Liver (tissue), 9 donors: ENCODE results near the gene PRDM5. TPM values are rescaled to one million over a fixed set of nuclear protein-coding genes. Genes with fewer than 3 reads are reported as not detected.

Experiments used
- DNase-seq: peaks from one replicate; pipeline ENCODE4 v3.0.0-alpha.2; 2017; ENCODE audit warnings: low spot score
- H3K27ac ChIP-seq, 2 donors: one replicate each; pipeline ENCODE4 v1.7.0; 2013; ENCODE audit warnings: inconsistent platforms in 2 of 2, low read length in 2 of 2, control low read depth in 1 of 2, low read depth in 1 of 2, mild to moderate bottlenecking in 1 of 2
- H3K27me3 ChIP-seq, 4 donors: one replicate each; pipeline versions ENCODE4 v1.6.1 to v1.7.0; 2013; ENCODE audit warnings: low read length in 3 of 4, inconsistent platforms in 1 of 4, mild to moderate bottlenecking in 1 of 4, moderate library complexity in 1 of 4; ENCODE audit not compliant: control insufficient read depth in 4 of 4, insufficient read depth in 4 of 4
- H3K36me3 ChIP-seq, 4 donors: one replicate each; pipeline versions ENCODE4 v1.6.1 to v1.7.0; 2013; ENCODE audit warnings: low read length in 3 of 4, mild to moderate bottlenecking in 3 of 4, low read depth in 1 of 4, moderate library complexity in 1 of 4; ENCODE audit not compliant: control insufficient read depth in 4 of 4, insufficient read depth in 3 of 4
- H3K4me1 ChIP-seq, 4 donors: one replicate each; pipeline versions ENCODE4 v1.6.1 to v1.7.0; 2013; ENCODE audit warnings: low read length in 3 of 4, mild to moderate bottlenecking in 3 of 4, moderate library complexity in 1 of 4; ENCODE audit not compliant: control insufficient read depth in 4 of 4, insufficient read depth in 4 of 4
- H3K4me3 ChIP-seq, 3 donors: one replicate each; pipeline versions ENCODE4 v1.6.1 to v1.7.0; 2013; ENCODE audit warnings: low read length in 3 of 3, control low read depth in 1 of 3, low read depth in 1 of 3, mild to moderate bottlenecking in 1 of 3
- H3K9ac ChIP-seq, 2 donors: one replicate each; pipeline ENCODE4 v1.7.0; 2013; ENCODE audit warnings: low read length in 2 of 2, mild to moderate bottlenecking in 2 of 2, moderate library complexity in 2 of 2, control low read depth in 1 of 2, low read depth in 1 of 2
- H3K9me3 ChIP-seq, 4 donors: one replicate each; pipeline versions ENCODE4 v1.6.1 to v1.7.0; 2013; ENCODE audit warnings: low read length in 3 of 4; ENCODE audit not compliant: control insufficient read depth in 4 of 4
- EGR1 ChIP-seq, 2 donors: IDR thresholded peaks; 2 replicates each; pipeline ENCODE4 v1.6.1; 2016 to 2018; ENCODE audit warnings: antibody characterized with exemption in 2 of 2, low read depth in 2 of 2
- FOXA1 ChIP-seq: IDR thresholded peaks from 2 replicates; pipeline ENCODE4 v1.6.1; 2016; ENCODE audit warnings: antibody characterized with exemption
- FOXA2 ChIP-seq: IDR thresholded peaks from 2 replicates; pipeline ENCODE4 v1.6.1; 2016; ENCODE audit warnings: antibody characterized with exemption
- HNF4A ChIP-seq, 2 donors: conservative IDR thresholded peaks; 2 replicates each; pipeline ENCODE4 v1.6.1; 2016; ENCODE audit warnings: antibody characterized with exemption in 2 of 2, mild to moderate bottlenecking in 2 of 2
- HNF4G ChIP-seq: IDR thresholded peaks from 2 replicates; pipeline ENCODE4 v1.6.1; 2016; ENCODE audit warnings: antibody characterized with exemption
- JUND ChIP-seq, 2 donors: IDR thresholded peaks; 2 replicates each; pipeline ENCODE4 v1.6.1; 2016; ENCODE audit warnings: antibody characterized with exemption in 2 of 2
- MAX ChIP-seq: IDR thresholded peaks from 2 replicates; pipeline ENCODE4 v1.6.1; 2016; ENCODE audit warnings: antibody characterized with exemption
- NR2F2 ChIP-seq: IDR thresholded peaks from 2 replicates; pipeline ENCODE4 v1.6.1; 2016; ENCODE audit warnings: antibody characterized with exemption
- REST ChIP-seq: IDR thresholded peaks from 2 replicates; pipeline ENCODE4 v1.6.1; 2016; ENCODE audit warnings: antibody characterized with exemption, mild to moderate bottlenecking
- RXRA ChIP-seq, 2 donors: IDR thresholded peaks; 2 replicates each; pipeline ENCODE4 v1.6.1; 2017 to 2018; ENCODE audit warnings: antibody characterized with exemption in 2 of 2, mild to moderate bottlenecking in 1 of 2
- TAF1 ChIP-seq: conservative IDR thresholded peaks from 2 replicates; pipeline ENCODE4 v1.6.1; 2016; ENCODE audit warnings: antibody characterized with exemption, mild to moderate bottlenecking
- YY1 ChIP-seq: IDR thresholded peaks from 2 replicates; pipeline ENCODE4 v1.6.1; 2016; ENCODE audit warnings: antibody characterized with exemption, mild to moderate bottlenecking
- polyA plus RNA-seq, 2 donors: library from polyadenylated mRNA; stranded (reverse) in 1 of 2; unstranded in 1 of 2; fragments of 200-250 nt in 1 of 2; fragments of >200 nt in 1 of 2; fragmentation: Nextera tagmentation in 1 of 2; extraction: Ambion mirVana in 1 of 2; gene quantifications; one replicate each; pipeline versions ENCODE4 v1.2.1 to v1.2.3, GENCODE V29; 2013 to 2015
- total RNA-seq, 2 donors: library from RNA; depleted of rRNA; stranded (reverse); fragments of >200 nt; gene quantifications; one replicate each; pipeline ENCODE4 v1.2.3, GENCODE V29; 2014
- TF ChIP-seq, protein P1 (sequence below): IDR thresholded peaks from 2 replicates; pipeline ENCODE4 v1.6.1; 2016; ENCODE audit warnings: antibody characterized with exemption
- TF ChIP-seq, protein P2 (sequence below): IDR thresholded peaks from 2 replicates; pipeline ENCODE4 v1.6.1; 2016; ENCODE audit warnings: antibody characterized with exemption
- TF ChIP-seq, protein P3 (sequence below): fragments of 150-350 bp; IDR thresholded peaks from 2 replicates; pipeline ENCODE4 v1.5.1; 2017; ENCODE audit warnings: improper control_type of control experiment, low read depth, low read length; ENCODE audit not compliant: missing input control
- donor health status: healthy.
- donor health status: healthy.
- donor health status: healthy.
- donor health status: healthy.
- donor health status: healthy.

PRDM5 gene
- total and polyA plus RNA-seq, 4 donors, result 0.17 to 4.0 (median 1.1) TPM

DNA sequence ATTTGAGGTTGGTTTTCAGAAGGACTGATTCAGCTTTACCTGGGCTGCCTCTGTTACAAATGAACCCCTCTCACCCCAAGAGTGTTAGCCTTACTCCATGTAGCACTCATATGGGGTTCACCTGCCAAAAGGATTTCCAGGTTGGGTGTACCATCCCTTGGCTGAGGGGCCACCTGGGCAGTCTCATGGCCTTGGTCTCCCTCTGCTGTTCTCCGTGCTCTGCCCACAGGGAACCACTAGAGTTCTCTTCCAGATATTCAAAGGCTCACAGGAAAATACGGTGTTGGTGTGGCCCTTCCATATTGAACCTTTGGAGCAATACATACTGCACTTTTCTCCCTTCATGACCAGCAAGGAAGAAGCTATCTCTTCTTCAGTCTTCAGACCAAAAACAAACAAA lies 18.0 kb upstream of the PRDM5 start (continued):
- TF ChIP-seq, protein P1, sequence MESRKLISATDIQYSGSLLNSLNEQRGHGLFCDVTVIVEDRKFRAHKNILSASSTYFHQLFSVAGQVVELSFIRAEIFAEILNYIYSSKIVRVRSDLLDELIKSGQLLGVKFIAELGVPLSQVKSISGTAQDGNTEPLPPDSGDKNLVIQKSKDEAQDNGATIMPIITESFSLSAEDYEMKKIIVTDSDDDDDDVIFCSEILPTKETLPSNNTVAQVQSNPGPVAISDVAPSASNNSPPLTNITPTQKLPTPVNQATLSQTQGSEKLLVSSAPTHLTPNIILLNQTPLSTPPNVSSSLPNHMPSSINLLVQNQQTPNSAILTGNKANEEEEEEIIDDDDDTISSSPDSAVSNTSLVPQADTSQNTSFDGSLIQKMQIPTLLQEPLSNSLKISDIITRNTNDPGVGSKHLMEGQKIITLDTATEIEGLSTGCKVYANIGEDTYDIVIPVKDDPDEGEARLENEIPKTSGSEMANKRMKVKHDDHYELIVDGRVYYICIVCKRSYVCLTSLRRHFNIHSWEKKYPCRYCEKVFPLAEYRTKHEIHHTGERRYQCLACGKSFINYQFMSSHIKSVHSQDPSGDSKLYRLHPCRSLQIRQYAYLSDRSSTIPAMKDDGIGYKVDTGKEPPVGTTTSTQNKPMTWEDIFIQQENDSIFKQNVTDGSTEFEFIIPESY, result no peak
- TF ChIP-seq, protein P2, sequence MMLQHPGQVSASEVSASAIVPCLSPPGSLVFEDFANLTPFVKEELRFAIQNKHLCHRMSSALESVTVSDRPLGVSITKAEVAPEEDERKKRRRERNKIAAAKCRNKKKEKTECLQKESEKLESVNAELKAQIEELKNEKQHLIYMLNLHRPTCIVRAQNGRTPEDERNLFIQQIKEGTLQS, result no peak
- no peak for TF ChIP-seq HNF4A (conservative IDR thresholded peaks at IDR 0.05)
- TF ChIP-seq FOXA2, result no peak
- TF ChIP-seq TAF1, result no peak

DNA sequence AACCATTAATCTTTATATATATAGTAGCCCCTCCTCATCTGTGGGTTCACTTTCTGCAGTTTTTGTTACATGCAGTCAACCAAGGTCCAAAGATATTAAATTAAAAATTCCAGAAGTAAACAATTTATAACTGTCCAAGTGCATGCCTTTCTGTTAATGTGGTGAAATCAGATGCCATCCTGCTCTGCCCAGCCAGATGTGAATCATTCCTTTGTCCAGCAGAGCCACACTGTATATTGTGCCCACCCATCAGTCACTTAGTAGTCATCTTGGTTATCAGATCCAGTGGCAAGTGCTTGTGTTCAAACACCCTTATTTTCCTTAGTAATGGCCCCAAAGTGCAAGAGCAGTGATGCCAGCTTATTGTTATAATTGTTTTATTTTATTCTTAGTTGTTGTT lies 17.2 kb upstream of the PRDM5 start:
- no peaks in the 10 kb centered on the region for H3K36me3 ChIP-seq
- no peak overlapping the region for H3K9ac ChIP-seq
- no peak overlapping the region for H3K27ac ChIP-seq
- H3K9me3 ChIP-seq, result peaks cover 0 to 4% (median 0%) of the 10 kb centered on the region in 4 donors
- no peak for TF ChIP-seq MAX
- no peak for TF ChIP-seq YY1
- no peak for TF ChIP-seq HNF4A (conservative IDR thresholded peaks at IDR 0.05)
- no peak for TF ChIP-seq FOXA1
- TF ChIP-seq, protein P3, sequence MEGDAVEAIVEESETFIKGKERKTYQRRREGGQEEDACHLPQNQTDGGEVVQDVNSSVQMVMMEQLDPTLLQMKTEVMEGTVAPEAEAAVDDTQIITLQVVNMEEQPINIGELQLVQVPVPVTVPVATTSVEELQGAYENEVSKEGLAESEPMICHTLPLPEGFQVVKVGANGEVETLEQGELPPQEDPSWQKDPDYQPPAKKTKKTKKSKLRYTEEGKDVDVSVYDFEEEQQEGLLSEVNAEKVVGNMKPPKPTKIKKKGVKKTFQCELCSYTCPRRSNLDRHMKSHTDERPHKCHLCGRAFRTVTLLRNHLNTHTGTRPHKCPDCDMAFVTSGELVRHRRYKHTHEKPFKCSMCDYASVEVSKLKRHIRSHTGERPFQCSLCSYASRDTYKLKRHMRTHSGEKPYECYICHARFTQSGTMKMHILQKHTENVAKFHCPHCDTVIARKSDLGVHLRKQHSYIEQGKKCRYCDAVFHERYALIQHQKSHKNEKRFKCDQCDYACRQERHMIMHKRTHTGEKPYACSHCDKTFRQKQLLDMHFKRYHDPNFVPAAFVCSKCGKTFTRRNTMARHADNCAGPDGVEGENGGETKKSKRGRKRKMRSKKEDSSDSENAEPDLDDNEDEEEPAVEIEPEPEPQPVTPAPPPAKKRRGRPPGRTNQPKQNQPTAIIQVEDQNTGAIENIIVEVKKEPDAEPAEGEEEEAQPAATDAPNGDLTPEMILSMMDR, result no peak
- no peak for TF ChIP-seq REST
- no peak for TF ChIP-seq NR2F2
- TF ChIP-seq RXRA (IDR thresholded peaks at IDR 0.05), result no peak
- TF ChIP-seq EGR1 (IDR thresholded peaks at IDR 0.05; ENCODE audit: low read depth in 2 of 2), result no peak
- no peak for TF ChIP-seq TAF1
- no peak for TF ChIP-seq HNF4G
- TF ChIP-seq JUND (IDR thresholded peaks at IDR 0.05), result no peak
- H3K27me3 ChIP-seq, result no peaks in the 10 kb centered on the region
- DNase-seq, result no peak
- no peaks in the 10 kb centered on the region for H3K4me1 ChIP-seq
- no peak overlapping the region for H3K4me3 ChIP-seq
